Activated T-cell treated with anti-CD3 and anti-CD28 coated beads, Interleukin-2, amount 50 U/mL, for 48 hours (primary cell): Measurements from ENCODE around the gene PTGES2.
A peak's percentile ranks its signal among the peaks of the same experiment; 100 is the strongest.

ENCODE experiments used
- DNase-seq, 2 experiments: peaks; one replicate each; pipeline ENCODE4 v3.0.0-alpha.2; 2020

The PTGES2 gene

GRCh38 chr9:128102861-128103588 is 24.5 kb downstream of the PTGES2 start:
- DNase-seq = no peak

GRCh38 chr9:128102196-128102595 is 25.3 kb downstream of the PTGES2 start:
- DNase-seq = no peak

GRCh38 chr9:128101690-128102089 is 25.8 kb downstream of the PTGES2 start:
- no peak for DNase-seq

DNA sequence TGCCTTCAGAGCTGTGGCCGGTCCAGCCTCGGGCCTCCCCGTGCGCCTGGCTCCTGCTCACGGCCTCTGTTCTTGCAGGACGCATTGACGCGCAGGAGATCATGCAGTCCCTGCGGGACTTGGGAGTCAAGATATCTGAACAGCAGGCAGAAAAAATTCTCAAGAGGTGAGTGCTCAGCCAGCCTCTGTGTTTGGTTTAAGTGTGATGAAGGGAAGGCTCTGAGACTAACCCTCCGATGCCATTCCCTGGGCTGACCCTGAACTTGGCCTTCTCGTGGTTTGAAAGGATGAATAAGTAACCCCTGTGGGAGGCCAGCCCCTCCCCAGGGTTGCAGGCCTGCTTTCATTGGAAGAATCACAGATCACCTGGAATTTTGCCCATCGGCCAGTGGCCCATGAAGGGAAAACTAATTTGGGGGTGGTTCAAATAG is 26.3 kb downstream of the PTGES2 start:
- no peak for DNase-seq

GRCh38 chr9:128100581-128100980 is 26.9 kb downstream of the PTGES2 start:
- no peak for DNase-seq

- no peak for DNase-seq
These were observed 27.5 kb downstream of the PTGES2 start for GRCh38 chr9:128099932-128100491.

DNA sequence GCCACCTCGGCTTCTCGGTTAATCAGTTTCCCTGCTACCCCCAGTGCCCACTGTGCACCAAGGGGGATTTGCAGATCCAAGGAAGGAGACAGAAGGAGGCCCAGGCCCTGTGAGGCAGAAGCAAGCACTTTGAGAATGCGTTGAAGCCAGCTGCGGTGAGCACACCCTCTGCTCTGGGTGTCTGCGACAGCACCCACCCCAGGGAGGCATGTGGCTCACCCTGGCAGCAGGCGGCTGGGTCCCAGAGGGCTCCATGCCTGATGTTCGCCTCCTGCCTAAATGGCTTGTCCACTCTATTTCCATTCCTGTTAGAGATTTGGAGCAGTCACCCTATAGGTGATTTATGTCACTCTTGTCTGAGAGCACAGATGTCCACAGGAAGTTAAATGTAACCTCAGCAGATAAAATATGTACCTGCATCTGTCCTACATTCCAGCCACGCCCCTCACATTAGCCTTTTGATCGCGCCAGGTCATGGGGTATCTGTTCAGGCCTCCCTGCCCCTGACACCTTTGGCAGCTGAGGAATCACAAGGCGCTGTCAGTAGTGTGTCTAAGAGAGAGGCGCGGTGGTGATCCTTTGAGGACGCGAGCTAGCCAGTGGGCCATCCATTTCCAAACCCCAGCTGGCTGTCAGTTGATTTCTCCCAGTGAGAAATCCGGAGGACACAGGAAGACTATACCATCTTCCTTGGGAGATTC is 28.1 kb downstream of the PTGES2 start:
- DNase-seq = no peak

GRCh38 chr9:128098297-128099230 is 29.0 kb downstream of the PTGES2 start:
- peak; percentile 77 to 82 for DNase-seq

DNA sequence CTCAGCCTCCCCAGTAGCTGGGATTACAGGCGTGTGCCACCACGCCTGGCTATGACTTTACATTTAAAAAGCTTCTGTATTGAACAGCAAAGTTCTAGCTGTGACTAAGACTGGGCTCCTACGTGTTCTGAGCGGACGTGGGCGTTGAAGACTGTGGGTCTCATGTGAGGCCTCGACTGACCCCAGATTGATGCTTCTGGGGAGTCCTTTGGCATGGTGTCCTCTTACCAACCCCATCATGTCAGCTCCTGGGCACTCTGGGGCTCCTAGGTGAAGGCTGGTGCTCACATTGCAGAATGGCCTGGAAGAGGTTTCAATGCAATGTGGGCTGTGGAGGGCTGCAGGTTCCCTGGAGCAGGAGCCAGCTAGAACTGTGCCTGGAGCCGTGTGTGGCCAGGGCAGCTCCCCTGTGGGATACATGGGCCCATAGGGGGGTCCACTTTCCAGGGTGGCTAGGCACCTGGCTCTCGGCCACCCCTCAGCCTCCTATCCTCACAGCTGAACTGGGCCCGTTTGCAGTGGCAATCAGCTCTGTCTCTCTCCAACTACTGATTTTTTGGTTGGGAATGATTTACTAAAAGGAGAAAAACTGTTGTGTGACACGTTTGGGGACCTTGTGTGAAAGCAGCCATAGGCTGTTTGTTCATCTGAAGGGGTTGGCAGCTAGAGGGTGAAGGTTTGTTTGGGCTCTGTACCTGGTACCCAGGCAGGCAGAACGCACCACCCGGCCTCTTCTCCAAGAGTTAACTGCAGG is 29.8 kb downstream of the PTGES2 start:
- peak; percentile 46 to 51 for DNase-seq

DNA sequence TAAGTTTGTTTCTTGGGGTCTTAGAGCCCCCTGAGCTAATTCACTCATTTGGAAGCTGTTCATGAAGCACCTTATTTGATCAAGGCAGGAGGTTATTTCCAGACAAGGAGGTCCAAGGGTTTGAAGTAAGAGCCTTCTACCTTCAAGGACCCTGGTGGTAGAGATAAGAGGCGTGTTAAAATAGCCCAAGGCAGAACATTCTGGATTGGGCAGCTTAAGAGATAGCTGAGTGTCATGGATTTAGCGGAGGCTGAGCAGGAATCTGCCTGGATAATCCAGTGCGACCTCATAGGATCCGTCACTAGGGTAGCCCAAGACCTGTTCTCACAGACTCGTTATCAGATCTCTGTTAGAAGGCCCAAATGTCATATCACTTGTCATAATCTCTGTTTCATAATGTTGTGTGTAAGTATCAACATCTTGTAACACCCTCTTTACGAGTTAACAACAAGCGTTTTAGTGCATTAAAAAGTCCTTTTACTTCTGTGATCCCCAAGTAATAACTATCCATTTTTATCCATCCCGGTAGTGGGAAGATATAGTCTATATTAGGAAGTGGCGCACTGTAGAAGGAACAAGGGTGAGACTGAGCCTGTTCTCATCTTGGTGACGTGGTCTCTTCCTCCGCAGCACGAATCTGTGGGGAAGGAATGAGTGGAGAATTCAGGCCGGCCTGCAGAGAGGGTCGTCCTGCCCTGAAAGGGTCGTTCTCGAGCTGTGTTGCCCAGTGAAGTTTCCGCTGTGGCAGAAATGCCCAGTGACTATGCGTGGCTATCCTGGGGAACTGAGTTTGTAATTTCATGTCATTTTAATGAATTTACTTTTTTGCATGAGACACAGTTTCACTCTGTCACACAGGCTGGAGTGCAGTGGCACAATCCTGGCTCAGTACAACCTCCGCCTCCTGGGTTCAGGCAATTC is 30.7 kb downstream of the PTGES2 start:
- no peak for DNase-seq

GRCh38 chr9:128094950-128095544 is 32.5 kb downstream of the PTGES2 start:
- DNase-seq = no peak

DNA sequence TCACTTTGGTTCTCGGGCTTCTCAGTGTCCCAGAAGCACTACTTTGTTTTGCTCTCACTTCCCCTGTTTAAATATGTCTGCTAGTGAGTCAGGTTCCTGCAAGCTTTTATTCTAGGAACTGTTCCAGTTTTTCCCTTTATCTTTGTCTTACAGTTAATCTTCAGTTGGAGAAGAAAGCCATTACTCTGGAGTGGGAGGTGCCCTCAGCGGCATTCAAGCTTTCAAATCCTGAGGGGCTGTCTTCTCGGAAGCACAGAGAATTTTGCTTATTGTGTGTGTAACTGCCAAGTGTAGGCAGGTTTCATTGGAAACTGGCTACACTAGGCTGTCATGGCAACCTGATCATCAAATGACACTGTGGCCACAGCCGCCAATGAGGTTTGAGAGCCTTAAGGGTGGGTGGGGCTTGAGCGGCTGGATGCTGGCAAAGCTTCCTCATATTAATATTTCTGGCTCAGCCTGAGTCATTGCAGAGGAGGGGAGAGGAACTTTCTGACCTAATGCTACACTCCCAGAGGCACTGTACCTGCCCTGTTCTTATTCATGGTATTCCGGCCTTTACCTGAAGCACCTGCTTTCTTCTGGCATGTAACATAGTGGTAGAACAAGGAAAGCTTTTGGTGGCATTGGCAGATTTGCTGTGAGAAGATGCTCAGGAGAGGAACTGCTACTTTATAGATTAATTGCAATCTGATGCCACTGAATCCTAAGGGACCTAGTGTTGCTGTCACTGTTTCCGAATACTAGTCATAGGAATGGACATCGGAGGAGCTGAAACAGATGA is 33.2 kb downstream of the PTGES2 start:
- peak; percentile 87 to 89 for DNase-seq

DNA sequence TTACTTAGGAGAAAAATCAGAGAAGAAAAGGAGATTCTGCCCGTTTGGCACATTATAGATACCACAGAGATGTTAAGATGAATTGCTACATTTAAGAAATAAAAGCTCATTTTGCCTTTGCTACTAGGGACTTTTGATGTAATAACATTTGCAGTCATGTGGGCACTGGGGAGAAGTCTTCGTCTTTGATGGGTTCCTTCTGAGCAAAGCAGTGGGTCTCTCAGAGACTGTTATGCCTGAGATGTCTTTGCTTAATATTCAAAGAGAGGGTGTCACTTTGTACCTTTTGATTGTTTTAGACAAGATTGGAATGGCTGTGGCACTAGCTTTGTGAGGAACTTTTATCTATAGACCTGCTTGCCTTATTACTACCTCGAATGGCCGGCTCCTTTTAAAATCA is 34.5 kb downstream of the PTGES2 start:
- DNase-seq = no peak

DNA sequence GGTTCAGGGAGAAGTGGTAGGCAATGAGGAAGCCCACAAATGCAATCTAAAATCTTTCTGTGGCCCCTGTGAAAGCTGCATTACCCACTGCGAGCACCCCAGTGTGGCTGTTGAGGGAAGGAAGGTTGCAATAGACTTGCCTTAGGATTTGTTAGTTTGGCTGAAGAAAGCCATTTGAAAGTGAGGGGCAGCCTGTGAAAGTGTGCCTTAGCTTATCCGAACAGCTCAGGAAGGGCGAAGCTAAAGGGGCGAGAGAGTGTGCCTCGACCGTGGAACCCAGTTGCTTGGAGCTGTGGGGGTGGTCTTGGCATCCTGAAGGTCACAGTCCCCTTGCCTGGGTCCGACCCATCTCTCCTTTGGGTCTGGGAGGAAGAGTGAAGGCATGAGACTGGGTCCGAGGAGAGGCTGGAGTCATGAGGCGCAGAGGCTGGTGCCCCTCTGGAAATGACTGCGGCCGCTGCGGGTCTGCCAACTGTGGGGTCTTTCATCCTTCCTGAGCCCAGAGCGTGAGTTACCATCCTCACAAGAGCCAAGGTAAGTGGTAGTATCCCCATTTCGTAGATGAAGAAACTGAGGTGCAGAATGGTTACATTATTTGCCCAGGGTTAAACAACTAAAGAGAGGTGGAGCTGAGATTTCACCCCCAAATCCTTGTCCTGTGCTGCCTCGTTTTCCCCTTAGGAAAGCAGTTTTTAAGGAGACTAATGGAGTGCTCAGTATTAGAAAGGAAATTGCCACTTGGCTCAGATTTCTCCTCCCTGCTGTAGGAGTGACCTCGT is 35.1 kb downstream of the PTGES2 start:
- no peak for DNase-seq

DNA sequence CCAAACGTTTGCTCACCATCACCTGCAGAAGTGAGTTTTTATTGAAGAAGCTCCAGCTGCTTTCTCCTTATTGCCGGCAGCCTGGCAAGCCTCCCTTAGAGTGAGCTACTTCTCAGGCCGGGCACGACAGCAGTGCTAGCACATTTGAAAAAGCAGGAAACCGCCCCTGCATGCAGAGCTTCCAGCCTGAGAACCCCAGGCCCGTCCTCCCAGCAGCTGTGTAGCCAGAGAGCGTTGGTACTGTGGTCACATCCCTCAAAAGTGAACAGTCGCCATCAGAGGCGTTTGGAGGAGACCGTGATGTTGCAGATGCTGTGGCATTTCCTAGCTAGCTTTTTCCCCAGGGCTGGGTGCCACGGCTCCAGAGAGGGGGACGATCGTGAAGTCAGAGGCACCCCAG is 36.0 kb downstream of the PTGES2 start:
- DNase-seq = no peak

- no peak for DNase-seq
These were observed 36.4 kb downstream of the PTGES2 start for GRCh38 chr9:128091144-128091543.

DNA sequence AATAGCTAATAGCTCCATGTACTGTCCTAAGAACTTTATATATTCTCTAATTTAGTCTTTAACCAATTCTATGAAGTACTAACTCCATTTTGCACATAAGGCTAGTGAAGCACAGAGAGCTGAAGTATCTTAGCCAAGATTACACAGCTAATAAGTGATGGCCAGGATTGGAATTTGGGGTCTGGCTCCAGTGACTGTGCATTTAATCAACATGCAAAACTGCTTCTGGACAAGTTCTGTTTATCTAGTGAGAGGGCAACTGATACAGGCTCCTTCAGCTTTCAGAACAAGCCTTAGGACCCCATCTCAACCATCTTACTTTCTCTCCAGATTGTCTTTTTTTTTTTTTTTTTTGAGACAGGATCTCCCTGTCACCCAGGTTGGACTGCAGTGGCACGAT is 38.2 kb downstream of the PTGES2 start:
- DNase-seq = no peak

GRCh38 chr9:128088253-128088945 is 39.1 kb downstream of the PTGES2 start:
- DNase-seq = no peak
